Activated CD8-positive, alpha-beta T cell treated with anti-CD3 and anti-CD28 coated beads for 36 hours (primary cell): Measurements from ENCODE around the gene OR2F1. TPM values are rescaled to one million over a fixed set of nuclear protein-coding genes. Genes with fewer than 3 reads are reported as not detected.

Experiments used
- ATAC-seq: fragments of 200-7000 bp; cut with Tn5 transposase; one replicate; pipeline ENCODE4 v1.10.0; 2021; ENCODE audit warnings: mild to moderate bottlenecking, moderate library complexity
- CTCF ChIA-PET: fragments of 350-600 bp; sonication (Branson Sonifier 250); formaldehyde crosslinking; loops from one replicate; lab custom pipeline; 2021; ENCODE audit warnings: antibody characterized with exemption; lab: Charles Lee
- POLR2A ChIA-PET: fragments of 350-600 bp; sonication (Branson Sonifier 250); formaldehyde crosslinking; loops from one replicate; lab custom pipeline; 2021; ENCODE audit warnings: antibody characterized with exemption; lab: Charles Lee
- DNase-seq: peaks from one replicate; pipeline ENCODE4 v3.0.0-alpha.2; 2020
- H3K27ac Mint-ChIP-seq: one replicate; pipeline ENCODE4 v1.8.0; 2021; ENCODE audit warnings: mild to moderate bottlenecking, mixed read lengths
- H3K27me3 Mint-ChIP-seq: one replicate; pipeline ENCODE4 v1.8.0; 2021; ENCODE audit warnings: mixed read lengths
- H3K36me3 Mint-ChIP-seq: one replicate; pipeline ENCODE4 v1.8.0; 2021; ENCODE audit warnings: low read depth, mixed read lengths
- H3K4me1 Mint-ChIP-seq: one replicate; pipeline ENCODE4 v1.8.0; 2021; ENCODE audit warnings: low read depth, mixed read lengths
- H3K4me3 Mint-ChIP-seq: one replicate; pipeline ENCODE4 v1.8.0; 2021; ENCODE audit warnings: mild to moderate bottlenecking, moderate library complexity, mixed read lengths
- H3K9me3 Mint-ChIP-seq: one replicate; pipeline ENCODE4 v1.8.0; 2021; ENCODE audit warnings: mixed read lengths
- CTCF ChIP-seq: fragments of 200-600 bp; IDR thresholded peaks from one replicate; pipeline ENCODE4 v1.8.0; 2022; ENCODE audit warnings: antibody characterized with exemption, mild to moderate bottlenecking
- intact Hi-C: fragments of 100-400 bp; cut with micrococcal nuclease; formaldehyde crosslinking; loops from one replicate; pipeline ENCODE4 v1.10.0; 2022
- total RNA-seq, 2 experiments: library from RNA; stranded (reverse); gene quantifications; one replicate each; pipeline ENCODE4 v1.2.3, GENCODE V29; 2021

OR2F1 gene
- total RNA-seq, result not detected

- Mint-ChIP-seq H3K4me1 (no peaks in the 10 kb centered on the region), H3K9me3 (no peaks in the 10 kb centered on the region), H3K27ac (no peak within 1 kb of the TSS), H3K4me3 (no peak within 1 kb of the TSS), H3K36me3 (no peaks in the 10 kb centered on the region), H3K27me3 (peaks cover 19% of the 10 kb centered on the region)
- CTCF ChIA-PET, result no interaction called here
- ATAC-seq (no peak), DNase-seq (no peak)
- intact Hi-C loops, result no loop called here
- no peak for TF ChIP-seq CTCF
- POLR2A ChIA-PET, result no interaction called here
Observed at GRCh38 chr7:143954544-143954943, at the start of gene OR2F1. OR2F1 (plus strand) TSS chr7:143954844; CDS start chr7:143959971, 5,127 bp downstream.

- DNase-seq, result no peak
- H3K9me3 Mint-ChIP-seq, result no peaks in the 10 kb centered on the region
- no peak for TF ChIP-seq CTCF
- H3K4me3 Mint-ChIP-seq, result no peak overlapping the region
- ChIA-PET POLR2A (no interaction called here), CTCF (no interaction called here)
- H3K27ac Mint-ChIP-seq, result no peak overlapping the region
- H3K36me3 Mint-ChIP-seq, result no peaks in the 10 kb centered on the region
- ATAC-seq, result no peak
- intact Hi-C loops, result loop anchor here (10.0 kb wide), 1 partner anchor 219 kb away; the partner anchor contains the start of gene OR2A14
- peaks cover 10% of the 10 kb centered on the region for H3K27me3 Mint-ChIP-seq
- H3K4me1 Mint-ChIP-seq, result peaks cover 28% of the 10 kb centered on the region
Observed at GRCh38 chr7:143905509-143905908, 49.1 kb upstream of the OR2F1 start.

- Mint-ChIP-seq H3K4me1 (peaks cover 28% of the 10 kb centered on the region), H3K27ac (no peak overlapping the region), H3K27me3 (peaks cover 10% of the 10 kb centered on the region), H3K9me3 (no peaks in the 10 kb centered on the region), H3K36me3 (no peaks in the 10 kb centered on the region), H3K4me3 (no peak overlapping the region)
- no peak for DNase-seq
- no peak for TF ChIP-seq CTCF
- no peak for ATAC-seq
- POLR2A ChIA-PET, result no interaction called here
- CTCF ChIA-PET, result no interaction called here
- intact Hi-C loops, result loop anchor here (10.0 kb wide), 1 partner anchor 219 kb away; the partner anchor contains the start of gene OR2A14
Observed at GRCh38 chr7:143906151-143906550, 48.5 kb upstream of the OR2F1 start.

GRCh38 chr7:143906895-143907294 lies 47.7 kb upstream of the OR2F1 start:
- intact Hi-C loops, result loop anchor here (10.0 kb wide), 1 partner anchor 218 kb away; the partner anchor contains the start of gene OR2A14
- ATAC-seq, result no peak
- no peaks in the 10 kb centered on the region for H3K36me3 Mint-ChIP-seq

GRCh38 chr7:143908120-143908519 lies 46.5 kb upstream of the OR2F1 start:
- no peak overlapping the region for H3K27ac Mint-ChIP-seq
- ChIA-PET POLR2A (no interaction called here), CTCF (no interaction called here)
- DNase-seq, result no peak
- no peak overlapping the region for H3K4me3 Mint-ChIP-seq
- no peaks in the 10 kb centered on the region for H3K36me3 Mint-ChIP-seq
- H3K27me3 Mint-ChIP-seq, result peaks cover 10% of the 10 kb centered on the region
- peaks cover 20% of the 10 kb centered on the region for H3K4me1 Mint-ChIP-seq
- no peak for ATAC-seq
- TF ChIP-seq CTCF, result no peak
- no peaks in the 10 kb centered on the region for H3K9me3 Mint-ChIP-seq
- intact Hi-C loops, result loop anchor here (10.0 kb wide), 1 partner anchor 217 kb away; the partner anchor contains the start of gene OR2A14

More at GRCh38 chr7:143906895-143907294, 47.7 kb upstream of the OR2F1 start:
- Mint-ChIP-seq H3K27ac (no peak overlapping the region), H3K27me3 (peaks cover 10% of the 10 kb centered on the region), H3K4me3 (no peak overlapping the region), H3K4me1 (peaks cover 26% of the 10 kb centered on the region), H3K9me3 (no peaks in the 10 kb centered on the region)
- POLR2A ChIA-PET, result no interaction called here
- TF ChIP-seq CTCF, result no peak
- DNase-seq, result no peak
- CTCF ChIA-PET, result no interaction called here
